A673 (cell line): ENCODE data around the gene EHHADH. TPM values are rescaled to one million over a fixed set of nuclear protein-coding genes. Genes with fewer than 3 reads are reported as not detected.

Source experiments
- BruUV-seq: library from RNA; stranded (reverse); fragments of 400-500 nt; replicated peaks from 2 replicates; lab custom pipeline; 2021; lab: Mats Ljungman, UMichigan
- CTCF ChIA-PET: fragments of 300-600 bp; sonication (Branson Sonifier 250); formaldehyde crosslinking; loops from one replicate; lab custom pipeline; 2022; ENCODE audit warnings: antibody characterized with exemption; lab: Charles Lee
- POLR2A ChIA-PET: fragments of 300-600 bp; sonication (Branson Sonifier 250); formaldehyde crosslinking; loops from one replicate; lab custom pipeline; 2022; ENCODE audit warnings: antibody characterized with exemption; ENCODE audit not compliant: low non-redundant PET; lab: Charles Lee
- DNase-seq: peaks from one replicate; pipeline ENCODE4 v3.0.0-alpha.2; 2015; ENCODE audit warnings: low spot score
- H3K27ac ChIP-seq: fragments of 200-600 bp; sonication (generic); 2 replicates; pipeline ENCODE4 v1.5.1; 2016; ENCODE audit warnings: mixed run types, low read depth, mild to moderate bottlenecking, mixed read lengths, antibody characterized with exemption, low read length; ENCODE audit not compliant: poor library complexity, severe bottlenecking
- H3K27me3 ChIP-seq: fragments of 200-600 bp; sonication (generic); replicated peaks from 2 replicates; pipeline ENCODE4 v1.6.1; 2017; ENCODE audit warnings: mixed run types, low read depth, mild to moderate bottlenecking, mixed read lengths, antibody characterized with exemption, low read length; ENCODE audit not compliant: insufficient read depth, poor library complexity
- H3K36me3 ChIP-seq: fragments of 200-600 bp; sonication (generic); 2 replicates; pipeline ENCODE4 v1.6.1; 2016; ENCODE audit warnings: mixed run types, mild to moderate bottlenecking, mixed read lengths, antibody characterized with exemption, low read length; ENCODE audit not compliant: insufficient read depth, poor library complexity, severe bottlenecking
- H3K4me1 ChIP-seq: fragments of 200-600 bp; sonication (generic); 2 replicates; pipeline ENCODE4 v1.6.1; 2017; ENCODE audit warnings: mixed run types, mild to moderate bottlenecking, mixed read lengths, antibody characterized with exemption, low read length; ENCODE audit not compliant: insufficient read depth, poor library complexity, severe bottlenecking
- H3K4me3 ChIP-seq: fragments of 200-600 bp; sonication (generic); 2 replicates; pipeline ENCODE4 v1.5.1; 2016; ENCODE audit warnings: low read depth, mixed run types, mild to moderate bottlenecking, mixed read lengths, low read length; ENCODE audit not compliant: poor library complexity, severe bottlenecking
- H3K9me3 ChIP-seq: fragments of 200-600 bp; sonication (generic); 2 replicates; pipeline ENCODE4 v1.6.1; 2016; ENCODE audit warnings: mixed run types, low read depth, mild to moderate bottlenecking, mixed read lengths, antibody characterized with exemption, low read length; ENCODE audit not compliant: poor library complexity, severe bottlenecking
- EZH2 ChIP-seq: fragments of 200-600 bp; sonication (generic); IDR thresholded peaks from 2 replicates; pipeline ENCODE4 v1.6.1; 2017; ENCODE audit warnings: borderline replicate concordance, low read depth, mild to moderate bottlenecking, mixed read lengths, antibody characterized with exemption, low read length; ENCODE audit not compliant: poor library complexity, severe bottlenecking
- intact Hi-C: fragments of 100-400 bp; cut with micrococcal nuclease; formaldehyde crosslinking; loops from one replicate; pipeline ENCODE4 v1.10.0; 2022; ENCODE audit not compliant: unreplicated experiment
- total RNA-seq: library from RNA; stranded (reverse); gene quantifications from 2 replicates; pipeline ENCODE4 v1.2.3, GENCODE V29; 2021
- TF ChIP-seq, protein P1 (sequence below): fragments of 300-800, 200-600 bp; sonication (generic); conservative IDR thresholded peaks from 2 replicates; pipeline ENCODE4 v1.5.1; 2017; ENCODE audit warnings: low read depth, mild to moderate bottlenecking, antibody characterized with exemption, low read length, moderate library complexity, mixed read lengths

The EHHADH gene
- total RNA-seq, 1 experiment from 2014 or later, result 3.9 TPM

DNA sequence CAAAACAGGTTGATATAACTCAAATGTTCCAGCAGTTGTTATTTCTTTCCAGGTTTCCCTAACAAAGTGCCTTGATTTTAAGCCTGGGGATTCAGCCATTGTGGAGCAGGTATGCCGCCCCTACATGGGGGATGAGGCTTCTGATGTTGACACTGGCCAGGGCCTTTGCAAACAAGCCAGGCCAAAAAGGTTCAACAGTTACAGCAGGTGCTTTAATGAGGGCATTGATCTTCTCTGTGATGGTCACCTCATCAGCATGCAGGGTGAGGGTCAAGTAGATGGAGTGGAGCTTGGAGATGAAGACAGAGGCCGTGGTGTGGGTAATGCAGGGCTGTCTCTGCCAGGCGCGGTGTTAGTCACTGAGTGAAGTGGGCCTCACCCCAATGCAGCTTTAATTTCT, 22.6 kb upstream of the EHHADH start:
- ChIA-PET CTCF (no interaction called here), POLR2A (no interaction called here)
- BruUV-seq, result no TSS peak
- intact Hi-C loops, result loop anchor here (10.0 kb wide), 1 partner anchor 402 kb away; no protein-coding TSS in a partner anchor
- no peak overlapping the region for H3K4me3 ChIP-seq
- no peaks in the 10 kb centered on the region for H3K36me3 ChIP-seq
- no peaks in the 10 kb centered on the region for H3K9me3 ChIP-seq
- no peak for DNase-seq
- TF ChIP-seq, protein P1, sequence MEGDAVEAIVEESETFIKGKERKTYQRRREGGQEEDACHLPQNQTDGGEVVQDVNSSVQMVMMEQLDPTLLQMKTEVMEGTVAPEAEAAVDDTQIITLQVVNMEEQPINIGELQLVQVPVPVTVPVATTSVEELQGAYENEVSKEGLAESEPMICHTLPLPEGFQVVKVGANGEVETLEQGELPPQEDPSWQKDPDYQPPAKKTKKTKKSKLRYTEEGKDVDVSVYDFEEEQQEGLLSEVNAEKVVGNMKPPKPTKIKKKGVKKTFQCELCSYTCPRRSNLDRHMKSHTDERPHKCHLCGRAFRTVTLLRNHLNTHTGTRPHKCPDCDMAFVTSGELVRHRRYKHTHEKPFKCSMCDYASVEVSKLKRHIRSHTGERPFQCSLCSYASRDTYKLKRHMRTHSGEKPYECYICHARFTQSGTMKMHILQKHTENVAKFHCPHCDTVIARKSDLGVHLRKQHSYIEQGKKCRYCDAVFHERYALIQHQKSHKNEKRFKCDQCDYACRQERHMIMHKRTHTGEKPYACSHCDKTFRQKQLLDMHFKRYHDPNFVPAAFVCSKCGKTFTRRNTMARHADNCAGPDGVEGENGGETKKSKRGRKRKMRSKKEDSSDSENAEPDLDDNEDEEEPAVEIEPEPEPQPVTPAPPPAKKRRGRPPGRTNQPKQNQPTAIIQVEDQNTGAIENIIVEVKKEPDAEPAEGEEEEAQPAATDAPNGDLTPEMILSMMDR, result no peak
- no peak for TF ChIP-seq EZH2
- peaks cover 12% of the 10 kb centered on the region for H3K27me3 ChIP-seq
- no peaks in the 10 kb centered on the region for H3K4me1 ChIP-seq
- no peak overlapping the region for H3K27ac ChIP-seq

DNA sequence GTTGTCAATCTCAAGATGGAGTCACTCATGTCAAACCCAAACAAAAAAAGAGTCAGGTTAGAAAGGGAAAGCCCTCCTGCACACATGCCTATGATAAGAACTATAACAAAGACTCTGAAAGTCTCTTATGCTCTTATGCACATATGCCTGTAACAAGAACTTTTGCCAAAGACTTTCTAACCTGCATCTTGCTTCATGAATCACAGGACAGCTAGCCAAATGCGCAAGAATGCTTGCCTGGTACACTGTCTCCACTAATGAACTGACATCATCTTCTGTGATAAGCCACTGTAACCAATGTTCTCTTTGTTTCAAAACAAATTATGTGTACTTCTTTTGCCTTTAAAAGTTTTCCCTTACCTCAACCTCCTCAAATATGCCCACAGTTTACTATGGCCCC, 18.2 kb upstream of the EHHADH start:
- DNase-seq, result no peak
- peaks cover 16% of the 10 kb centered on the region for H3K27me3 ChIP-seq
- H3K36me3 ChIP-seq, result no peaks in the 10 kb centered on the region
- H3K4me1 ChIP-seq, result no peaks in the 10 kb centered on the region
- CTCF ChIA-PET, result no interaction called here
- no TSS peak for BruUV-seq
- intact Hi-C loops, result loop anchor here (10.0 kb wide), 1 partner anchor 397 kb away; no protein-coding TSS in a partner anchor
- POLR2A ChIA-PET, result no interaction called here
- H3K27ac ChIP-seq, result no peak overlapping the region
- TF ChIP-seq EZH2, result no peak
- TF ChIP-seq, protein P1, result no peak
- H3K4me3 ChIP-seq, result no peak overlapping the region
- no peaks in the 10 kb centered on the region for H3K9me3 ChIP-seq

DNA sequence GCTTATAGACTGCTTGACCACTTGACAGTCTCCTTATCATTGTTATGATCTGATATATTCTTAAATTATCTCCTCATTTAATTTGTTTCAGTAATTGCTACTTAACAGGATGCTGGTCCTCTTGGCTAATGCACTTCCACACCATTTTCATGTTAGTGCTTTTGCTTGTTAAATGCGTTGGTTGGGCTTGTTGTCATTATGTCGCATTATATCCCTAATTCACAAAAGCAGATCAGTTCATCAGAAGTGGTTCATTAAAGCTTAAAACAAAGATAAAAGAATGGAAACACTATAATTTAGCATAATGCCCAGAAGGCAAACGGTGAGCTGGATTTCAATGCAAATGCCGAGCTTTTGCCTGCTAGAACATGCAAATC, 17.1 kb upstream of the EHHADH start:
- TF ChIP-seq, protein P1, result no peak
- no peak for TF ChIP-seq EZH2
- Histone ChIP-seq H3K27ac (no peak overlapping the region), H3K4me1 (no peaks in the 10 kb centered on the region), H3K4me3 (no peak overlapping the region), H3K9me3 (no peaks in the 10 kb centered on the region), H3K27me3 (peaks cover 16% of the 10 kb centered on the region), H3K36me3 (no peaks in the 10 kb centered on the region)
- ChIA-PET POLR2A (no interaction called here), CTCF (interaction anchor here (0.5 kb wide), 1 partner anchor 46 kb away, joined by 3 read pairs; no protein-coding TSS in a partner anchor)
- no TSS peak for BruUV-seq
- DNase-seq, result no peak
- intact Hi-C loops, result loop anchor here (10.0 kb wide), 1 partner anchor 396 kb away; no protein-coding TSS in a partner anchor
